Epidermal melanocyte (primary cell): ENCODE data around the gene TWF1.
"Not testable (repeated sequence)": the region's sequence is repeated elsewhere in the genome, so short reads cannot be mapped to it uniquely, and the experiment has no call there.

Source experiments
- DNase-seq: peaks from one replicate; pipeline ENCODE4 v3.0.0; 2011; ENCODE audit warnings: low spot score; ENCODE audit not compliant: insufficient read length

TWF1 gene

DNA sequence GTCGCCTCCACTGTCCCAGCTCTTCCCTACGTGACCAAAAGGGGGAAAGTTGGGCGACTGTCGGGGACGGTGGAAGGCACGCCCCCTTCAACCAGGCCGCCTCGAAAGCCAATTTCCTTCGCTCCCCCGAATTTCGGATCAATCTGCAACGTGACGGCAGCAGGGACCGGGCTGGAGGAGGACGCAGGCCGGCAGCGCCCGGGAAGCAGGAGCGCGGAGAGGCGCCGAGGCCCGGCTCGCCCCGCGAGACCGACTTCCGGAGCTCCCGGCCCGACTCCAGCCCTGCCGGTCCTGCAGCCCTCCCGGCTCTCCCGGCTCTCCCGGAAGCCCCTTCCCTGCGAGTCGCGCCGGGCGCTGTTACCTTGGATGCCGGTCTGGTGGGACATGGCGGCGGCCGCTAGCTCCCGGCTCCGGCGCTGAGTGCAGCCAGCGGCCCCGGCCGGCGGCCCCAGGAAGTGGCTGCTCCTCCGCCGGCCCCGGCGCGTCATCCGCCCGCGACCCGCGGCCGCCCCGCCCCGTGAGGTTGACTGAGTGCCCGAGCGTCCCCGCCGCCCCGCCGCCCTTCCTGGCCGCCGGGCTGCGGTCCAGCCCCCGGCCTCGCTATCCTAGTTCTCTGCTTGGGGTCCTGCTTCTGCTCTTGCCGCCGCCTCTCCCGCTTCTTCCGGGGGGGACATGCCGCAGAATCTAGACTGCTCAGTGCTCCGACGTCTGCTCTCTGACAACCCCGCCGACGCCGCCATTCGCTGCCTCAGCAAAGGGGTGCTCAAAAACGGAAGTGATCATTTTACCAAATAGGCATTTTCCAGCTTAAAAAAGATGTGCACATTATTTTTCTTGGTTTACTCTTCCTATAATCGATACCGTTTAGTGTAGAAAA, at the start of gene TWF1:
TSS of gene TWF1 (minus strand) at position 458 of the 877 bp plus-strand sequence. CDS start at position 386, 72 bp downstream.
- peak; percentile 62 for DNase-seq

DNA sequence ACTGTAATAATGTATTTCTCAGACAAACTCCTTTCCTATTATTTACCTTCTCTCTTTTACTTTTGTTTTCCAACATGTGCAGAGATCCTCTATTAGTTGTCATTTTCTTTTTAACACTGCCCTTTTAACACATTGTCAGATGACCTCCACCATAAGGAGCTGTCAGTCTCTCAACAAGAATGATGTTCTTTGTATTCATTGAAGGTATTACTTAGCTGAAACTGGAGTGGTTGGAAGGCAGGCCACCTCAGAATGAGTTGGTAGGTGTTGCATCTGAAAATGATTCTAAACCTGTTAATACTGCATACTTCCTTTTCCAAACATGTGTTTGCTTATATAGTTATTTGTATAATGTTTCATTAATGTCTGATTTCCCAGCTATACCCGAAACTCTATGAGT, 46.6 kb upstream of the TWF1 start:
- no peak for DNase-seq

DNA sequence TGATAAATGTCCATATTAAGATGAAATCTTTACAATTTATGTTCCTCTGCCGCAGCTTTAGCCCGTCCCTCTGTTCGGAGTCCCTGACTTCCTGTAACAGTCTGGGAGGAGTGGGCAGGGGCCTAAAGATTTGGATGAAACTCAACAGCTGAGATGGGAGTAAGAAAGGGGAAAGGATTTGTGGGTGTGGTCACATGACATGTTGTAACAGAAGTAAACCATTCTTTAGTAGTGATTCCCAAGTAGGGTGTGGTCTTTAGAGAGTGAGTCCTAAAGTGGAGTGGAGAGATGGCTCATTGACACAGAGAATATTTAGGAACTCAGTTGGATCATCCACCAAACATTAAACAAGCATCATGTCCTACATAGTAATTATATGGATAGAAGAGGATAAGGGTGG, 42.7 kb upstream of the TWF1 start:
- DNase-seq, result no peak

DNA sequence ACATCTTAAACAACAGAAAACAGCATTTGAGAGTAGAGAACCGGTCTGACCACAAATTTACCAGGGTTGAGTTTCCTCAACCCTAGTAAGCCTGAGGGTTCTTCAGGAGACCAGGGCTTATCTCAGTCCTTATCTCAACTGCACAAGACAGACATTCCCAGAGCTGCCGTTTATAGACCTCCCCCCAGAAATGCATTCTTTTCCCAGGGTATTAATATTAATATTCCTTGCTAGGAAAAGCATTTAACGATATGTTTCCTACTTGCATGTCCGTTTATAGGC, 42.0 kb upstream of the TWF1 start:
- DNase-seq, result no peak

GRCh38 chr12:43847425-43848225, 41.5 kb upstream of the TWF1 start:
- not testable (repeated sequence) for DNase-seq

GRCh38 chr12:43842259-43842658, 36.1 kb upstream of the TWF1 start:
- no peak for DNase-seq

DNA sequence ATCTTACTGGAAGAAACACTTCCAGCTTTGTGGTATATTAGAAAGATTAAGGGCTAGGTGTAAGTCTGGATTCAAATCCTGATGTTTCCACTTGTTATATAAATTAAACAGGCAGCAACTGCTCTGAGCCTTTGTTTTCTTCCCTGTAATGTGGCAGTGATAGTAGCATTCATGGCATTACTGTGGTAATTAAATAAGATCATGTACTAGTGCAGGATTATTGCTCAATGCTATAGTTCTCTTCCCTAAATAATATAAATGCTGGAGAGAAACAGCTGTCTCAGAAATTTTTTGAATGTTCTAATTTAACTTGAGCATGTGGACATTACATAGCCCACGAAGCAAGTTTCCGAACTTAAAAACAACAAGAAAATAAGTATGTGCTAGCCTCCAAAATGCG, 35.1 kb upstream of the TWF1 start:
- no peak for DNase-seq

- DNase-seq, result no peak
Measured at GRCh38 chr12:43840338-43840737, 34.2 kb upstream of the TWF1 start.

- no peak for DNase-seq
Measured at GRCh38 chr12:43836475-43836989, 30.4 kb upstream of the TWF1 start.

DNA sequence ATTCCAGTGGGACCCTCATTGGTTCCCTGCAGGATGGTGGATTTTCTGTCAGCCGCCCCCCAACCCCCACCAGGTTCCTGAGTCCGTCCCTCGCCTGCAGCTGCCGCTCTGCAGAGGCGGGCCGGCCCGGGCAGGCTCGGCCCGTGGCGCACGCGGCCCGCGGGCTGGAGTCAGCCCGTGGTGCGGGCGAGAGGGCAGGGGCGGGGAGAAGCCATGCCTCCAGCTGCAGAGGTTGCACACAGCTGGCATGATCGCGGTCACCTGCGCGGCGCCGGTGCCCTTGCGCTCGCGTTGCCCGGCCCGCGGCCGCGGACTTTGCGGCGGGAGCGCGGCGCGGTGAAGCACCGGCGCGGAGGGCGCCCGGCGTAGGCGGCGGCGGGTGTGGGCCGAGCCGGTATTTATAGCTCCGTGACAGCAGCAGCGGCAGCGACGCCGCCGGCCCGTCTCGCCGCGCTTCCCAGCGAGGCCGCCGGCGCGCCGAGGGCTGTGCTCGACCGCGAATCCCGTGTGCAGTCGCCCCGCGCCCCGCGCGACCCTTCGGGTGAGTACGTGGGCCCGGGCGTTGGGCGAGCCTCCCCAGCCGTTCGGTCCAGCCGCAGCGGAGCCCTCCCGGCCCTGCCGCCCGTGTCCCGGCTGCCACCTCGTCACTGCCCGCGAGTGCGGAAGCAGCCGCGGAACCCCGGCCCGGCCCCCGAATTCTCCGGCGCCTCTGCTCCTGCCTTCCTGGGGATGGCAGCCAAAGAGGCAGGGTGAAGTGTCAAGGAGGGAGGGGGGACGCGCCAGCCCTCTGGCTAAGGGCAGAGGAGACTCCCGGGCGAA, 29.7 kb upstream of the TWF1 start, which contains the start of gene TMEM117:
TSS of gene TMEM117 (plus strand) at position 426 of the 819 bp plus-strand sequence.
- DNase-seq, result no peak

- no peak for DNase-seq
Measured at GRCh38 chr12:43835264-43835655, 29.1 kb upstream of the TWF1 start.

DNA sequence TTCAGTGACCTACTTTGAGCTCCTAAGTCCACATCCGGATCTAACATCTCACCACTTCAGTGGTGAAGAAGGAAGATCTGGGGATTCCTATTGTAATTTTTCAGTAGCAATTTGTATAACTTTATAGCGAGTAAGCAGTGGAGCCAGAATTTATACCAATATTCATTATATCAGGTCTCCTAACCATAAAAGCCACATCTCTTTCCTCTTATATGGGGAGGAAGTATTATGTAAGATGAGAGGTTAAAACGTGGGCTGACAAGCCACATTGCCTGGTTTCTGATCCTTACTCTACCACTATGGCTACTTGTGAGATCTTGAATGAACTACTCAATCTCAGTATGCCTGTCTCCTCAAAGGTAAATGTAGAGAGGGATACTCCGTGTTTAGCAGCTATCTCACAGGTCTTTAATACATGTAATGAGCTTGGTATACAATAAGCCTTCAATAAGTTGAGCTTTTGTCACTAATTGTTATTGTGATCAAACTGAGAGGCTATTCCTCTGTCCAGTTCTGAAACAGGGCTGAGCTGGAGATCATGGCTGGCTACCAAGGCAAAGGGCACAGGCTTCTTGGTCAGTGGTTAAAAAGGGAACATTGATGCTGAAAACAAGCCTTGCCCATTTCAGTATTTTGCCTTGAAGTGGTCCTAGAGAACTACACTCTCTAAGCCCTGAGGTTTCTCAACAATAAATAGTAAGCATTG, 26.5 kb upstream of the TWF1 start:
- DNase-seq, result no peak

- DNase-seq, result no peak
Measured at GRCh38 chr12:43827093-43827492, 21.0 kb upstream of the TWF1 start.

- DNase-seq, result no peak
Measured at GRCh38 chr12:43826681-43827080, 20.6 kb upstream of the TWF1 start.

DNA sequence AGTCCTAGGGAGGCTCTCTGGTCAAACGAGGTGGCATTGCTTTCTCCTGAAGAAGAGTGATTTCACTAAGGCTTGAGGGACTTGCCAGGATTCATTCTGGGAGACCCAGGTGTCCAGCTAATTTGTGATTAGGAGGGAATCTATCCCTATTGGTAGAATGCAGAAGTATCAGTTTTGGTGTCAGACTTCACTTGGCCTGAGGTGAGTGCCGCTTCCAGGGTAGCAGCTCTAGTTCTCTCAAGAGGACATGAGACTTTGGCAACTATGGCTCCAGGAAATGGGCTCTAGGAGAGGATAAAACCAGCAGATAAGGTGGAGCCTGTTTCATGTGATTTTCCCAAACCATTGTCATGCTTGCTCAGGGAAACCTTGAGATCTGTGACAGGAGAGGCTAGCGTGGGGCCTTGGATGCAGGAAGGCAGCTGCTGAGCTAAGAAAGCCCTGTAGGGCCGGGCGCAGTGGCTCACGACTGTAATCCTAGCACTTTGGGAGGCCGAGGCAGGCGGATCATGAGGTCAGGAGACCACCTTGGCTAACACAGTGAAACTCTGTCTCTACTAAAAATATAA, 18.2 kb upstream of the TWF1 start:
- DNase-seq, result no peak

DNA sequence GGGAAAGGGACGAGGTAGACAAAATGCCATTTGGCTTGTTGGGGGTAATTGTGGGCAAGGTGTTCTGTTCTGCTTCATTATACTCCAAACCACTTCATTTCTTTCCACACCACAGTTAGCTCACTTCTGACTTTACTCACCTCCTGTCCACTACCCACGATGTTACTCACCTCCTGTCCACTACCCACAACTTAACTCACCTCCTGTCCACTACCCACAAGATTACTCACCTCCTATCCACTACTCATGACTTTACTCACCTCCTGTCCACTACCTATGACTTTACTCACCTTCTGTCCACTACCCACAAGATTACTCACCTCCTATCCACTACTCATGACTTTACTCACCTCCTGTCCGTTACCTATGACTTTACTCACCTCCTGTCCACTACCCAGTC, 10.1 kb upstream of the TWF1 start:
- DNase-seq, result no peak

- DNase-seq, result no peak
Measured at GRCh38 chr12:43815416-43815815, 9.3 kb upstream of the TWF1 start.

GRCh38 chr12:43812926-43813325, 6.8 kb upstream of the TWF1 start:
- no peak for DNase-seq

DNA sequence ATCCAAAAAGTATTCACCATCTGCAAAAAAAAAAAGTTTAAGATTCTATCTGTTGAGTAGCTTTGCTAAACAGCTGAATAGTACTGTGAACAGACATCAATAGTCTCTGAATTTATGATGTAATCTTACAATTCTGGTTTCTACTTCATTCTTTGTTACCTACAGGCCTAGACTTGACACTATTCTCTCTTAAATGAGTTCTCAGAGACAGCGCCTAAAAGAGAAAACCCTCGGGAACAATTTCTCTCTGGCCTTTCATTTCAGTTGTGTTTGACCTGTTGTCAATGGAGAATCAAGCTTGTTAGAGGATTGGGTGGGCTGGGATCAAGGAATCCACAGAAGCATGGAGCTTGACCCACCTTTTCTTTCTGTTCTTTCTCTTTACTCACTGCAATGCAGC, 5.9 kb upstream of the TWF1 start:
- DNase-seq, result no peak

GRCh38 chr12:43807386-43807785, 1.3 kb upstream of the TWF1 start:
- no peak for DNase-seq

GRCh38 chr12:43806737-43807072, 588 bp upstream of the TWF1 start:
- DNase-seq, result no peak
